UCSD-AML1 (cell line): ENCODE results near the gene CST8.
"Not testable (repeated sequence)": the region's sequence is repeated elsewhere in the genome, so short reads cannot be mapped to it uniquely, and the experiment has no call there.

Experiments used
- DNase-seq: peaks from one replicate; lab custom pipeline; 2025; ENCODE audit not compliant: unreplicated experiment; lab: John Stamatoyannopoulos, UW

CST8 gene

GRCh38 chr20:23490817-23491216 is at the start of gene CST8:
Gene CST8, plus strand, starts transcription at chr20:23491117. Its CDS starts 551 bp downstream, at chr20:23491668.
- DNase-seq = no peak

- DNase-seq = peak; percentile 61
Measured at GRCh38 chr20:23441850-23442313, 49.0 kb upstream of the CST8 start.

- no peak for DNase-seq
Measured at GRCh38 chr20:23442436-23442835, 48.5 kb upstream of the CST8 start.

GRCh38 chr20:23444859-23445258 is 46.1 kb upstream of the CST8 start:
- DNase-seq = no peak

- DNase-seq = no peak
Measured at GRCh38 chr20:23445596-23446217, 45.2 kb upstream of the CST8 start.

GRCh38 chr20:23446505-23446904 is 44.4 kb upstream of the CST8 start:
- DNase-seq = peak; percentile 77

GRCh38 chr20:23448167-23448566 is 42.8 kb upstream of the CST8 start:
- no peak for DNase-seq

GRCh38 chr20:23449421-23449820 is 41.5 kb upstream of the CST8 start:
- DNase-seq = peak; percentile 56

GRCh38 chr20:23450877-23451276 is 40.0 kb upstream of the CST8 start:
- no peak for DNase-seq

GRCh38 chr20:23451956-23452487 is 38.9 kb upstream of the CST8 start:
- DNase-seq = no peak

GRCh38 chr20:23452776-23453175 is 38.1 kb upstream of the CST8 start, which contains the start of gene CST11:
Gene CST11, minus strand, starts transcription at chr20:23452876. Its CDS starts 65 bp downstream, at chr20:23452811.
- DNase-seq = no peak

- DNase-seq = no peak
Measured at GRCh38 chr20:23453549-23454543, 37.1 kb upstream of the CST8 start.

GRCh38 chr20:23454816-23455215 is 36.1 kb upstream of the CST8 start:
- DNase-seq = no peak

- no peak for DNase-seq
Measured at GRCh38 chr20:23455639-23456038, 35.3 kb upstream of the CST8 start.

GRCh38 chr20:23456409-23456808 is 34.5 kb upstream of the CST8 start:
- DNase-seq = no peak

GRCh38 chr20:23456873-23457272 is 34.0 kb upstream of the CST8 start:
- DNase-seq = no peak

GRCh38 chr20:23459461-23460150 is 31.3 kb upstream of the CST8 start:
- no peak for DNase-seq

GRCh38 chr20:23461180-23461579 is 29.7 kb upstream of the CST8 start:
- no peak for DNase-seq

GRCh38 chr20:23466961-23467360 is 24.0 kb upstream of the CST8 start:
- not testable (repeated sequence) for DNase-seq

- DNase-seq = not testable (repeated sequence)
Measured at GRCh38 chr20:23472306-23472705, 18.6 kb upstream of the CST8 start.

GRCh38 chr20:23473293-23473692 is 17.6 kb upstream of the CST8 start:
- not testable (repeated sequence) for DNase-seq
